Smooth muscle cell (in vitro differentiated cells): ENCODE results near the gene CCDC149. TPM values are rescaled to one million over a fixed set of nuclear protein-coding genes. Genes with fewer than 3 reads are reported as not detected.
A peak's percentile ranks its signal among the peaks of the same experiment; 100 is the strongest.

Source experiments
- DNase-seq: peaks from one replicate; lab custom pipeline; 2025; ENCODE audit not compliant: unreplicated experiment; lab: John Stamatoyannopoulos, UW
- H2AFZ ChIP-seq: fragments of 200-600 bp; sonication (generic); 2 replicates; pipeline ENCODE4 v1.6.0; 2016; ENCODE audit warnings: antibody characterized with exemption, low read depth, mild to moderate bottlenecking
- H3F3A ChIP-seq: fragments of 200-600 bp; sonication (generic); 2 replicates; pipeline ENCODE4 v1.6.0; 2017; ENCODE audit warnings: antibody characterized with exemption, low read depth
- H3K27ac ChIP-seq: fragments of 200-600 bp; sonication (generic); 2 replicates; pipeline ENCODE4 v1.5.1; 2016; ENCODE audit warnings: low read depth, mild to moderate bottlenecking
- H3K27me3 ChIP-seq: fragments of 200-600 bp; sonication (generic); 2 replicates; pipeline ENCODE4 v1.6.1; 2016; ENCODE audit warnings: low read depth, mild to moderate bottlenecking
- H3K36me3 ChIP-seq: fragments of 200-600 bp; sonication (generic); 2 replicates; pipeline ENCODE4 v1.5.1; 2016; ENCODE audit warnings: low read depth
- H3K4me1 ChIP-seq: fragments of 200-600 bp; sonication (generic); 2 replicates; pipeline ENCODE4 v1.5.1; 2016; ENCODE audit warnings: low read depth
- H3K4me2 ChIP-seq: fragments of 200-600 bp; sonication (generic); 2 replicates; pipeline ENCODE4 v1.6.0; 2016; ENCODE audit warnings: mild to moderate bottlenecking
- H3K4me3 ChIP-seq: fragments of 200-600 bp; sonication (generic); 2 replicates; pipeline ENCODE4 v1.5.1; 2016; ENCODE audit warnings: mild to moderate bottlenecking
- H3K79me2 ChIP-seq: fragments of 200-600 bp; sonication (generic); 2 replicates; pipeline ENCODE4 v1.6.0; 2016; ENCODE audit warnings: low read depth, mild to moderate bottlenecking
- H3K9ac ChIP-seq: fragments of 200-600 bp; sonication (generic); 2 replicates; pipeline ENCODE4 v1.6.0; 2016; ENCODE audit warnings: low read depth
- H3K9me3 ChIP-seq: fragments of 200-600 bp; sonication (generic); replicated peaks from 2 replicates; pipeline ENCODE4 v1.5.1; 2016; ENCODE audit warnings: low read depth
- H4K20me1 ChIP-seq: fragments of 200-600 bp; sonication (generic); 2 replicates; pipeline ENCODE4 v1.6.0; 2016; ENCODE audit warnings: low read depth
- WGBS: methylation state at CpG from one replicate; pipeline ENCODE4 v1.1.7; 2016; ENCODE audit warnings: low lambda C conversion rate; 5-methylcytosine and 5-hydroxymethylcytosine counted together
- polyA plus RNA-seq: library from polyadenylated mRNA; unstranded; fragments of >200 nt; fragmentation: Nextera tagmentation; extraction: Ambion mirVana; gene quantifications from 2 replicates; pipeline ENCODE4 v1.2.1, GENCODE V29; 2016
- total RNA-seq: library from RNA; depleted of rRNA; stranded (reverse); fragments of >200 nt; gene quantifications from 2 replicates; pipeline ENCODE4 v1.2.3, GENCODE V29; 2014
- TF ChIP-seq, protein P1 (sequence below): fragments of 200-600 bp; sonication (generic); IDR thresholded peaks from 2 replicates; pipeline ENCODE4 v1.5.1; 2017; ENCODE audit warnings: borderline replicate concordance, mild to moderate bottlenecking, antibody characterized with exemption; ENCODE audit not compliant: insufficient read depth, poor library complexity, severe bottlenecking

CCDC149 gene
- total and polyA plus RNA-seq, 2 experiments from 2014 or later, result 5.5 to 10.7 TPM

GRCh38 chr4:24781999-24782745 lies 130.7 kb downstream of the CCDC149 start:
- Histone ChIP-seq H3K9ac (no peak overlapping the region), H3K4me3 (no peak overlapping the region), H3K9me3 (no peaks in the 10 kb centered on the region), H3K27me3 (no peaks in the 10 kb centered on the region), H3K4me2 (peak overlapping the region; percentile 0), H2AFZ (peak overlapping the region; percentile 49), H3K27ac (no peak overlapping the region), H3K79me2 (no peaks in the 10 kb centered on the region), H3K36me3 (no peaks in the 10 kb centered on the region), H4K20me1 (no peaks in the 10 kb centered on the region), H3F3A (peaks cover 17% of the 10 kb centered on the region), H3K4me1 (peaks cover 4% of the 10 kb centered on the region)
- 56% methylated on average over 6 of the region's 6 CpGs for WGBS
- TF ChIP-seq, protein P1, sequence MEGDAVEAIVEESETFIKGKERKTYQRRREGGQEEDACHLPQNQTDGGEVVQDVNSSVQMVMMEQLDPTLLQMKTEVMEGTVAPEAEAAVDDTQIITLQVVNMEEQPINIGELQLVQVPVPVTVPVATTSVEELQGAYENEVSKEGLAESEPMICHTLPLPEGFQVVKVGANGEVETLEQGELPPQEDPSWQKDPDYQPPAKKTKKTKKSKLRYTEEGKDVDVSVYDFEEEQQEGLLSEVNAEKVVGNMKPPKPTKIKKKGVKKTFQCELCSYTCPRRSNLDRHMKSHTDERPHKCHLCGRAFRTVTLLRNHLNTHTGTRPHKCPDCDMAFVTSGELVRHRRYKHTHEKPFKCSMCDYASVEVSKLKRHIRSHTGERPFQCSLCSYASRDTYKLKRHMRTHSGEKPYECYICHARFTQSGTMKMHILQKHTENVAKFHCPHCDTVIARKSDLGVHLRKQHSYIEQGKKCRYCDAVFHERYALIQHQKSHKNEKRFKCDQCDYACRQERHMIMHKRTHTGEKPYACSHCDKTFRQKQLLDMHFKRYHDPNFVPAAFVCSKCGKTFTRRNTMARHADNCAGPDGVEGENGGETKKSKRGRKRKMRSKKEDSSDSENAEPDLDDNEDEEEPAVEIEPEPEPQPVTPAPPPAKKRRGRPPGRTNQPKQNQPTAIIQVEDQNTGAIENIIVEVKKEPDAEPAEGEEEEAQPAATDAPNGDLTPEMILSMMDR, result no peak
- DNase-seq, result no peak

GRCh38 chr4:24780936-24781495 lies 131.8 kb downstream of the CCDC149 start:
- Histone ChIP-seq H4K20me1 (no peaks in the 10 kb centered on the region), H3K27me3 (no peaks in the 10 kb centered on the region), H3K4me3 (no peak overlapping the region), H3K79me2 (no peaks in the 10 kb centered on the region), H3F3A (peaks cover 17% of the 10 kb centered on the region), H2AFZ (no peak overlapping the region), H3K9me3 (no peaks in the 10 kb centered on the region), H3K9ac (no peak overlapping the region), H3K4me1 (peaks cover 4% of the 10 kb centered on the region), H3K27ac (no peak overlapping the region), H3K4me2 (no peak overlapping the region), H3K36me3 (no peaks in the 10 kb centered on the region)
- no peak for DNase-seq
- TF ChIP-seq, protein P1, result no peak
- WGBS, result 100% methylated on average over 2 of the region's 2 CpGs

DNA sequence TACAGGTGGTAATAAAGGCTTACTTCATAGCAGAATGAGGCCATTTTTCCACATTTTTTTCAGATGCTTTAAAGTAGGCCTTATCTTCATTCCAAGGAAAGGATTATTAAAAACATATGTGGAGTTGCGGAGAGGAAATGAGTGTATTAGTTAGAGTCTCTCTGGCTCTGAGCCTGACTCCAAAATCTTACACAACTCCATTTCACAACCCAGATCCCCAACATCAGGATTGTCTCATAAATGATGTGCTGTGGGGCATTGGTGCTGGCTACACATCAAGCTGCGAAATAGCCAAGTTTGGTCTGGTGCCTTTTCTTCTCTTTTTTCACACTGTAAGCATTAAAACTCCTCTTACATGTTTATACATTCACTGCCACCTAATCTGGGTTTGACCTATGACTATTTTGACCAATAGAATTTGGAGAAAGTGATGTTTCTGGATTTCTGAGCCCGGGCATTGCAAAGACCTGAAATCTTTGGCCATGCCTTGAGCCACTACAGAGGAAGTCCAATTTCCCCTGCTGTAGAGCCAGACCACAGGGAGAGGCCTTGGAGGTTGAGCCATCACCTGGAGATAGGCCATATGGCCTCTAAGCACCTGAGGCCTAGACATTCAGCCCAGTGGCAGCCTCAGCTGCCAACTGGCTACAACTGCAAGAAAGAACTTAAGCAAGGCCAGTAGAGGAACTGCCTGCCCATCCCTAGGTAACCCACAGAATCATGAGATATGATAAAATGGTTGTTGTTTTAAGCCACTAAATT lies 134.2 kb downstream of the CCDC149 start:
- TF ChIP-seq, protein P1, result no peak
- Histone ChIP-seq H3F3A (peaks cover 26% of the 10 kb centered on the region), H4K20me1 (no peaks in the 10 kb centered on the region), H3K79me2 (no peaks in the 10 kb centered on the region), H3K27me3 (no peaks in the 10 kb centered on the region), H3K4me1 (peaks cover 13% of the 10 kb centered on the region), H3K27ac (peak overlapping the region; percentile 51), H3K36me3 (no peaks in the 10 kb centered on the region), H3K4me3 (no peak overlapping the region), H3K4me2 (peak overlapping the region; percentile 64), H2AFZ (no peak overlapping the region), H3K9me3 (no peaks in the 10 kb centered on the region), H3K9ac (no peak overlapping the region)
- DNase-seq, result no peak
- WGBS, result 13% methylated on average over 3 of the region's 3 CpGs
